Mucosa of gallbladder (tissue), 1 donor: ENCODE results near the gene MIPEP. TPM values are rescaled to one million over a fixed set of nuclear protein-coding genes. Genes with fewer than 3 reads are reported as not detected.

Source experiments
- DNase-seq: peaks from one replicate; pipeline ENCODE4 v3.0.0-alpha.2; 2020; ENCODE audit warnings: low spot score
- total RNA-seq: library from RNA; stranded (reverse); gene quantifications from one replicate; pipeline ENCODE4 v1.2.1, GENCODE V29; 2021
- donor health status: DM: no; HTN: no; CAD: no.

MIPEP gene
- total RNA-seq, 1 donor from 2014 or later: 25.1 TPM

DNA sequence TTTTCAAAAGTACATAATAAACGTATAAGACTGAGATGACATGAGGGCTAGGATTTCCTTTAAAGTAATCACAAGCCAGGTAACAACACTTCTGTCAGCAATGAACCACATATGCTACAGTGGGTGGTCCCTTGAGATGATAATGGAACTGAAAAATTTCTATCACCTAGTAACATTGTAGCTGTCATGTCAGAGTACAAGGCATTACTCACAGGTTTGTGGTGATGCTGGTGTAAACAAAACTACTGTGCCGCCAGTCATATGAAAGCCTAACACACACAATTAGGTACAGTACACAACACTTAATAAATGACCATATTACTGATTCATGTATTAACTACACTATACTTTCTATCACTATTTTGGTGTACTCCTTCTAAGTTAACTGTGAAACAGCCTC lies 36.8 kb downstream of the MIPEP start:
- no peak for DNase-seq

DNA sequence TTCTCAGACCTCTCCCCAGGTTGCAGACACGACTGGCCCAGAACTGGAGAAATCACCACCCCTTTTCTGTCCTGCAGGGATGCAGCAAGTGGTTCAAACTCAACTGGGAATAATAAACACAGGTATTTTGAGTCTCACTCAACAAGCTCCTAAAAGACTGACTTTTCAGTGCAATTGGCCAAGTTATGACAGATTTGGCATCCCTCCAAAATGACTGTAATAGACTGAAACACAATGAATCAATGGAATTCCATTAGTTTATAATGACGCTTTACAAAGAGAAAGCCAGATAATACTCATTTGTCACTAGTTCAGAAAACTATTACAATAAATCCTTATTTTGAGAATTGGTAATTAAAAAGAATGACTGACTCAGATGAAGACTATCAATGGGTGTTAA lies 38.1 kb downstream of the MIPEP start:
- DNase-seq: no peak

- no peak for DNase-seq
Measured at GRCh38 chr13:23850134-23850533, 39.1 kb downstream of the MIPEP start.

DNA sequence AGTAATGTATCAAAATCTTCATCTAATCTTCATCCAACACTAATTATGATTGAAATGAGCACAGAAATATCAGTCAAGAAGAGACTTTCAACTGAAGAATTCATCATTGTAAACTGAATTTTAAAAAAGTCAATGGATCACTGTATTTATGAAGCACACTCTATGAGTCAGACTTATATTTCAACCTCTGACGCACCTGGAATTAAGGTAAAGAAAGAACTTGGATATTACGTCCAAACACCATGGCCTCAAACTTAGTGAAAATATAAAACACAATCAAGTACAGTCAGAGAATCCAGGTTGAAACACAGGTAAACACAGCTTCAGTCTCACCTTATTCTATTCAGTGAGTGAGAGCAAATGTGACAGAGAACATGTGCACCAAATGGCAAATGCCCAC lies 39.5 kb downstream of the MIPEP start:
- no peak for DNase-seq

- no peak for DNase-seq
Measured at GRCh38 chr13:23848646-23849141, 40.5 kb downstream of the MIPEP start.

DNA sequence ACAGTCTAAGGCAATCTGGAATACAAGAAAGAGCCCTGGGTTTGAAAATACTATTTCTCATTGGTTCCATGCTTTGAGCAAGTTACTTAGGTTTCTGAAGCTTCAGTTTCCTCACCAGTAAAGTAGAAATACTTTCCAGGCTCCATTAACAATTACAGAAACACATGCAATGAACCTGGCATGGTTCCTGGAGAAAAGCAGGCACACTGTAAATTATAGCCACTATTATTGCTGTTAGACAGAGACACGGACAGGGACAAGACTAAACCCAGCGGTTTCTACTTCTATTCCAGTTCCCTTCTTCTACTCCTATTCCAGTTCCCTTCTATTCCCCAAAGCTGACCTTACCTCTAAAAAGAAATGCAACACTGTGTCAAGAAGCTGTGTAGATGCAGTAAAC lies 41.2 kb downstream of the MIPEP start:
- no peak for DNase-seq

- DNase-seq: no peak
Measured at GRCh38 chr13:23847497-23847896, 41.7 kb downstream of the MIPEP start.

DNA sequence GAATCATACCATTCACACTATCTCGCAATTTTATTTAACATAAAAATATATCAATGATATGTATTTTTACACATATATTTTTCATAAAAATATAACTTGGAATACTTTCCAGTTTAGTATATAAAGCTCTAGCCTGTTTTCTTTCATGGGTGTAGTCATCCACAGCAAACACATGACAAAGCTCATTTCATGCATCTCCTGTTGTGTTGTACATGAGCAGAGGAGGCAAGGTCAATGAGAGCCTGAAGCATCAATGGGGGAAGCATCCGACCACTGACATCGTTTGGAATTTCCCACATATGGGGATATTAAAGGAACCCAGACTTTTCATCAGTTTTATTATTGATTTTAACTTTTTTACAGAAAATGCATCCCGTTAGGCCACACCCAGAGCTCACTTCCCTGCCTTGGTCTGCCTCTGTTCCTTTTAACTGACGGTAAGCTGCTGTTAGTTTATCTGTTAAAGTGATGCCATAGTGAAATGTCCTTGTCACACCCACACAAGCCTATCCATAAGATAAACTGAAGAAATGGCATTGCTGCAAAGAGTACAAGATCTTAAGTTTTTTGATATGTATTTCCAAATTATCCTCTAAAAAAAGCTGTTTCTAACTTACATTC lies 44.0 kb downstream of the MIPEP start:
- no peak for DNase-seq

- DNase-seq: no peak
Measured at GRCh38 chr13:23844132-23844531, 45.1 kb downstream of the MIPEP start.

GRCh38 chr13:23843436-23843835 lies 45.8 kb downstream of the MIPEP start:
- no peak for DNase-seq

DNA sequence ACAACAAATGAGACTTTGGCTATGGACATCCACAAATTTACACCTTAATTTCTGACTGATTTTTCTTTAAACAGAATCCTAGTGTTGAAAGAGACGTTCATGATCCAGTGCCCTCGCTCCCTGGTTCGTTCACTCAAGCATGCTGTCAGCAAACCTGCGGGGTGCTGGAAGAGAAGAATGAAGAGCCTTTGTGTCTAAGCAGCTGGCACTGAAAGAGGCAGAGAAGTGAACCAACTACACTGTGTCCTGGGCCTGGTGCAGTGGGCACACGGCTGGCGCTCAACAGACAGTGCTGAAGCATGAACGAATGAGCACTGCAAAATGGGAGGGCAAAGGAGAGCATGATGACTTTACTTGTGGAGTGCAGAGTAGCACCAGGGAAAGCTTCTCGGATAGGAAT lies 46.8 kb downstream of the MIPEP start:
- no peak for DNase-seq

- no peak for DNase-seq
Measured at GRCh38 chr13:23833733-23834611, 55.2 kb downstream of the MIPEP start.

GRCh38 chr13:23828866-23829265 lies 60.3 kb downstream of the MIPEP start:
- DNase-seq: no peak

GRCh38 chr13:23828086-23828485 lies 61.1 kb downstream of the MIPEP start:
- no peak for DNase-seq

DNA sequence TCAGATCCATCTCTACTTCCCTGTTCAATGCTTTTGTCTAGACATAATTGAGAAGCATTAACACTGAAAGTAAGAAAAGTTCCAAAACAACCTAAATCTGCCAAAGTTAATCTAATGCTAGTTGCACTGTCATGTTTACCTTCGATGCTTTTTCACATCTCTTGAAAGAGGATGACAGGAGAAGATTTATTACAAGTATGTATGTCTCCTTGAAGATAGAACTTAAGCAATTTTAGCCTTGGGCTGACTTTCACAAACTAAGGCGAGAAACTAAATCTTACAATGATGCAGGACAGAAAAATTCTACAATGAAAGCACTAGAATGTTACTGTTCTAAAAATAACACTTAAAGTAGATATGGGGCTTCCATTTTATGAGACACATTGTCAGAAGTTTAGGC lies 64.0 kb downstream of the MIPEP start:
- DNase-seq: no peak

GRCh38 chr13:23824371-23824770 lies 64.8 kb downstream of the MIPEP start:
- no peak for DNase-seq

DNA sequence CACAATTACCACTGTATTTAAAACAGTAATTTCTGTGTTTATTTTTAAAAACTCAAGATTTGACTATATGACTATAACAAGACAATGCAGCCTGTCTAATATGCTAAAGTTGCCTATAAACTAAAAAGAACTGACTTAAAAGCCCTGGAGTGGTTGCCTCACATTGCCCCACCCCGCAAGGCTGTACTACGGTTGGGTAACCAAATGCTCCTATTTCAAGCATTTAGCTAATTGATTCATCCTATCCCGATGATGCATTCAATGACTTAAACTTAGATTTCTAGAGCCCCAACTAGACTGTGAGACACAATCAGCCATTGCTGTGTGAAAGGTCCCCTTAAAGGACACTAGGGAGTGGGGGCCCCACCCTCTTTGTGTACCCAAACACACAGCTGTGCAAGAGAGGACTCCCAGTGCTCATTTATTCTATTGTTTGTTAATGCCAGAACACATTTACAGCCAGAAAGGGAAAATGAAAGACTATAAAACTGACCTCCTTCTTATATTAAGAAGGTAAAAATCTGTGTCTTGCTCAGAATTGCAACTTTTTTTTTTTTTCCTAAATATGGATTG lies 66.9 kb downstream of the MIPEP start:
- DNase-seq: no peak

- no peak for DNase-seq
Measured at GRCh38 chr13:23820530-23820929, 68.7 kb downstream of the MIPEP start.

DNA sequence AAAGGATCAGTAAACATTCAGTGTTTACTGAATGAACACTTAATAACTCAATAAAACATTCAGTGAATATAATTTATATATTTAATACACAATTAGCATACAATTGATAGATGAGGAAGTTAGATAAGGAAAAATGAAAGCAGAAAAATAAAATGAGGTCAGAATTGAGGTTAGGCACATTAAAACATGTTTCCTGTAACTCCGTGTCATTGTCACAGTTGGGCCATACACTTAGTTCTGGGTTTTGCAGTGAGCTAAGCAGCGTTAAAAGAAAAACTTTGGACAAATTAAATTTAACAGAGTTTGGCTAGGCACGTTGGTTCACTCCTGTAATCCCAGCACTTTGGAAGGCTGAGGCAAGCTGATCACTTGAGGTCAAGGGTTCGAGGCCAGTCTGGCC lies 71.4 kb downstream of the MIPEP start:
- DNase-seq: no peak

- no peak for DNase-seq
Measured at GRCh38 chr13:23817136-23817535, 72.1 kb downstream of the MIPEP start.

DNA sequence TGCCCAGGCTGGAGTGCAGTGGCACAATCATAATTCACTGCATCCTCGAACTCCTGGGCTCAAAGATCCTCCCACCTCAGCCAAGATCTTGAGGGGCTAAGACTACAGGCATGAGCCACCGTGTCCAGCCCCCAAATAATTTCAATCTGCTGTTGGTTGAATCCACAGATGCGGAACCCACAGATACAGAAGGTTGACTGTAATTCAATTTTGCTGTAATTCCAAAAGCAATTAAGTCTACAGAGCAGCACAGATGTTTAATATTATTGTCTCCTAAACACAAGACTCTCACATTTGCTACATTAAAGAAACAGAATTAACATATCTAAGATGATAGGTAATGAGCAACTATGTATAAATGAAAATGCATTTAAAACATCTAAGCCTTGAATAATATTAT lies 75.6 kb downstream of the MIPEP start:
- no peak for DNase-seq

DNA sequence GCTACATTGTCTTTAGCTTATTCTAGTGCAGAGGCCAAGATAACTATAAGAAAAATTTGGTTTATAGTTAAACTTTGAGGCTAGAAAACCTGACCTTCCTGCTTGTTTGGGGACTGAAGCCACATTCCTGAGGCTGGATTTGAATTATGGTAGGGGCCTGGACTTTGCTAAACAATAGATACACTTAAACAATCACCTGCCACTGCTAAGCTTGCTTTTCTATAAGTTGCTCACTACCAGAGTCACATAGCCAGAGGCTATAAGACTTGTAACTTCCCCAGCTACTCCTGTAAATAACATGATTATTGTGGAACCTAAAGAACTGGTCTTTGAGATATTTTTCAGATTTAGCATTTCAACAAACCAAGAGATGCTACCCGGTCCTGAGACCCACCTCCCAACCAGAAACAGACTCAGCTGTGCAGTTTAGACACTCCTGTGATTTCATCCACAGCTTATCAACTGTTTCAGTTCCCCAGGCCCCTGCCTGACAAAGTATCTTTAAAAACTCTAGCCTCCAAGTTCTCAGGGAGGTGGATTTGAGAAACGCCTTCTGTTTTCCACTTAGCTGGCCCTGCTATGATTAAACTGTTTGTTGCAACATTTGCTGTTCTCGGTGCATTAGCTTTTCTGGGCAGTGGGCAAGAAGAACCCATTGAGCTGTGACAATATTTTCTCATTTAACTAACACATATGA lies 77.7 kb downstream of the MIPEP start:
- no peak for DNase-seq
